Right lobe of liver (tissue), 4 donors: ENCODE data around the gene COG8.
"Not testable (repeated sequence)": the region's sequence is repeated elsewhere in the genome, so short reads cannot be mapped to it uniquely, and the experiment has no call there.

Source experiments
- POLR2A ChIP-seq: fragments of 450-650 bp; IDR thresholded peaks from one replicate; pipeline ENCODE4 v1.6.1; 2017; ENCODE audit warnings: antibody characterized with exemption, mild to moderate bottlenecking
- TF ChIP-seq, protein P1 (sequence below), 4 donors: fragments of 200-600 bp in 3 of 4; fragments of 450-650 bp in 1 of 4; IDR thresholded peaks; one replicate each; pipeline versions ENCODE4 v1.5.1 to v1.8.0; 2016 to 2022; ENCODE audit warnings: antibody characterized with exemption in 4 of 4, mild to moderate bottlenecking in 2 of 4
- donor health status: DM: no; HTN: no; CAD: no.
- donor health status: DM: no; HTN: no; CAD: no.
- donor health status: DM: no; HTN: yes; CAD: no.

GRCh38 chr16:69291657-69292056, 47.7 kb downstream of the COG8 start:
- not testable (repeated sequence) for TF ChIP-seq POLR2A
- TF ChIP-seq, protein P1, sequence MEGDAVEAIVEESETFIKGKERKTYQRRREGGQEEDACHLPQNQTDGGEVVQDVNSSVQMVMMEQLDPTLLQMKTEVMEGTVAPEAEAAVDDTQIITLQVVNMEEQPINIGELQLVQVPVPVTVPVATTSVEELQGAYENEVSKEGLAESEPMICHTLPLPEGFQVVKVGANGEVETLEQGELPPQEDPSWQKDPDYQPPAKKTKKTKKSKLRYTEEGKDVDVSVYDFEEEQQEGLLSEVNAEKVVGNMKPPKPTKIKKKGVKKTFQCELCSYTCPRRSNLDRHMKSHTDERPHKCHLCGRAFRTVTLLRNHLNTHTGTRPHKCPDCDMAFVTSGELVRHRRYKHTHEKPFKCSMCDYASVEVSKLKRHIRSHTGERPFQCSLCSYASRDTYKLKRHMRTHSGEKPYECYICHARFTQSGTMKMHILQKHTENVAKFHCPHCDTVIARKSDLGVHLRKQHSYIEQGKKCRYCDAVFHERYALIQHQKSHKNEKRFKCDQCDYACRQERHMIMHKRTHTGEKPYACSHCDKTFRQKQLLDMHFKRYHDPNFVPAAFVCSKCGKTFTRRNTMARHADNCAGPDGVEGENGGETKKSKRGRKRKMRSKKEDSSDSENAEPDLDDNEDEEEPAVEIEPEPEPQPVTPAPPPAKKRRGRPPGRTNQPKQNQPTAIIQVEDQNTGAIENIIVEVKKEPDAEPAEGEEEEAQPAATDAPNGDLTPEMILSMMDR (IDR thresholded peaks at IDR 0.05), result not testable (repeated sequence)
